HG02623 (cell line): ENCODE results near the gene RPUSD1.
"Not testable (repeated sequence)": the region's sequence is repeated elsewhere in the genome, so short reads cannot be mapped to it uniquely, and the experiment has no call there.

Source experiments
- ATAC-seq: cut with Tn5 transposase; IDR thresholded peaks from one replicate; pipeline ENCODE4 v1.9.1; 2021; ENCODE audit warnings: moderate library complexity; ENCODE audit not compliant: unreplicated experiment

RPUSD1 gene

DNA sequence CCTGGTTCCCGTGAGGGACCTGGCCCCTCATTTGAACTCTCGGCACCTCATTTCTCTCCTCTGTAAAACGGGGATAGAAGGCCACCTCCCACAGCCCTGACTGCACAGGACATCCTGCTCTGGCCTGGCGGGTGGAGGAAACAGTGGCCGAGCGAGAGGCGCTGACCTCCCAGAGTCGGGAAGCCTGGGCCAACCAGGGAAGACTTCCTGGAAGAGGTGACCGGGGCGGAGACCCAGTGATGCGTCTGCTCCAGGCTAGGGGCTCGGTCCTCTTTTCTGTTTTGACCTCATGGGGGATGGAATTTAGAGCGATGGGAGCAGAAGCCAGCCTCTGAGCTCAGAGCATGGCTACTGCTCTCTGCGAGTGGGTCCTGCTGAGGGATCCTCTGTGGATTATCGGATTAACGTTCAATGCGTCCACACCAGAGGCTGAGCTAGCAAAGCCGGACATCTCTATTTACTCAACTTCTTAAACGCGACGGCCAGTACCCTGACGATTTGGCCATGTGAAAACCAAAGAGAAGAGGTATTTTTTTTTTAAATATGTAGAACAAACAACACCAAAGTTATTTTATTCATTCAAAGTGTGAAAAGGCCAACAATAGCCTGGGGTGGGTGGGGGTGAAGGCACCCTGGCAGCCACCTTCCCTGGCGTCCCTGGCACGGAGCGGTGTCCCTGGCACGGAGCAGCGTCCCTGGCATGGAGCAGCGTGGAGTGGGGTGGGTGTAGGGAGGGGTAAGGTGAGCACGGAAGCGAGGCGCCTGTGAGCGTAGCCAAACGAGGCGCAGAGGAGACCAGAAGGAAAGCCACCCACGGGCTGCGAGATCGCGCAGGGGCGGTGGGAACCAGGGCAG lies 36.8 kb downstream of the RPUSD1 start:
- ATAC-seq, result no peak

DNA sequence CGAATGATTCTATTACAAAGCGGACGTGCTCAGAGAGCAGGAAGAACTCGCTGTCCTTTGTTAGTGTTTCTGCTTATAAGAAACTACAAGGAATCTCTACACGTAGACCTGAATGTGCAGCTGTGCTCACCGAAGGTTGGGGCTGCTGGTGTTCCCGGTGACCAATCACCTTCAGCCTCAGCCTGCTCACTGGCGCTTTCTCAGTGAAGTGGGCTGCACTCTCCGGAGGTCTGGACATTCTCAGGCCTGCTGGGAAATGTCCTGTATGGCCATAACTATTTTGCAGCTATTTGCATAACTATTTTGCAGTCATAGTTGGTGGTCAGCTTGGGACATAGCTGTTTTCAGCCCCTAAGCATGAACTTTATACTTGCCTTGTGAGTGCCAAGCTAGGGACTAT lies 37.7 kb downstream of the RPUSD1 start:
- ATAC-seq, result no peak

DNA sequence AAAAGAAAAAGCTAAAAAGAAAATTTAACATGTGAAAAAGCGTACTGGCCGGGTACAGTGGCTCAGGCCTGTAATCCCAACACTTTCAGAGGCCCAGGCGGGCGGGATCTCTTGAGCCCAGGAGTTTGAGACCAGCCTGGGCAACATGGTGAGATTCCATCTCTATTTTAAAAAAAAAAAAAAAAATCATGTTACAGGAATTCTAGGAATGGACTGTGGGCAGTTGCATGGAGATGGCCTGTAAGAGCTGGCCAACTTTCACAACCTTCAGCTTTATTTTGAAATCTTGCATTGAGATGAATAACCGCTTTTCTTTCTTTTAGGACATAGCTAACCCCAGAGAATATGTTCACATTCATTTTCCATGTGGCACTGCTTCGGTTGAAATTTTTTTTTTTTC lies 39.2 kb downstream of the RPUSD1 start:
- ATAC-seq, result no peak

DNA sequence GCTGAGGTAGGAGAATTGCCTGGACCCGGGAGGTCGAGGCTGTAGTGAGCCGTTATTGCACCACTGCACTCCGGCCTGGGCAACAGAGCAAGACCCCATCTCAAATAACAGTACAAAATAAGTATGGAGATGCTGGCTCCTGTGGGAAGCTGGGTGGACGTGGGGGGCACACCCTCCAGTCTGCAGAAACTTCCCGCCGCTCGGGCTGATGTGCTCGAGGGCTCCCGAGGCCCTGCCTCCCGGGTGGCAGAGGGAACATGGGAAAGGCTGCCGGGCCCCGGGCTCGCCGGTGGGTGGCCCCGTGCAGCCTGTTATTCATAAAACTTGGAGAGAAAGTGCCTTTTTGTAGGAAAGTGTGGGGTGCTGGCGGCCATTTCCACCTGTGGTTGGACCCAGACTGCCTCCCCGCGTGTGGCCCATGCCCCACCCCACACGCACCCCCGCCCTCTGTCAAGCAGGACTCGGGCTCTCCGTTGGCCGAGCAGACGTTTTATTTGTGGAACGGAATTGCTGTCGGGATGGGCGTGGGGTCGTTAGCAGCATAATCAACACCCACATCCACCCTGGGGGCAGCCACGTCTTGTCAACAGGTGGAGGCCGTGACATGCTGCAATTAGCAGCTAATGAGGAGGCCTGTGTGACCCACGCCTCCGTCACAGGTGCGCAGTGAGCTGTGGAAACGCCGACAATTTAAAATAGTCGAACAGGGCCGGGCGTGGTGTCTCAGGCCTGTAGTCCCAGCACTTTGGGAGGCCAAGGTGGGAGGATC lies 40.0 kb downstream of the RPUSD1 start:
- no peak for ATAC-seq

DNA sequence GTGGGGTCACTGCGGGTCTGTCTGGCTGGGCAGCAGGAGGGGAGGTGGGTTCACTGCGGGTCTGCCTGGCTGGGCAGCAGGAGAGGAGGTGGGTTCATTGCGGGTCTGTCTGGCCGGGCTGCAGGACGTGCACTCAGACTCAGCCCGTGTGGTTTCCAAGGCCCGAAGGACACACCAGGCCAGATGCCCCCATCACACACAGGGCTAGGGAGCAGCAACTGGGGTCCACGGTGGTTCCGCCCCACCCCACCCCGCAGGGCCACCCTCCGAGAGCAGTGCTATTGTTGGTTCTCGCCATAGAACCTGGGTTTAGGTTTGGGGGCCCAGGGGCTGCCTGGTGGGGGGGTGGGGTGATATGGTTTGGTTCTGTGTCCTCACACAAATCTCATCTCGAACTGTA lies 41.5 kb downstream of the RPUSD1 start:
- ATAC-seq, result no peak

DNA sequence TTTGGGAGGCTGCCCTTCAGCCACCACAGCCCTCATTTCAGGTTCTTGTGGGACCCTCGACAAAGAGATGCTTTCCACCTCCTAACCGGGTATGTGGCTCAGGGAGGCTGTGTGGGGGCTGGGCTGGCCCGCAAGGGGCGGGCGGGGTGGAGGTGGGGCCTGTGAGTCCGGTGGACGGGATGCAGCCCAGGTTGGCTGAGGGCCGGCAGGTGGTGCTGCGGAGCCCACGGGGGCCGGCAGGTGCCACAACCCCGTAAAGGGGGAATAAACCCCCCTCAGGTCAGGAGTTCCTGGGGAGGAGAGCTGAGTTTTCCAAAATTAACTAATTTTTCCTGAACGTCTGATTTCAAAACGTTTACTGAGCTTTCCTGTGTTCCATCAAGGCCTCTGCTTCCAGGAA lies 42.4 kb downstream of the RPUSD1 start:
- ATAC-seq, result no peak

DNA sequence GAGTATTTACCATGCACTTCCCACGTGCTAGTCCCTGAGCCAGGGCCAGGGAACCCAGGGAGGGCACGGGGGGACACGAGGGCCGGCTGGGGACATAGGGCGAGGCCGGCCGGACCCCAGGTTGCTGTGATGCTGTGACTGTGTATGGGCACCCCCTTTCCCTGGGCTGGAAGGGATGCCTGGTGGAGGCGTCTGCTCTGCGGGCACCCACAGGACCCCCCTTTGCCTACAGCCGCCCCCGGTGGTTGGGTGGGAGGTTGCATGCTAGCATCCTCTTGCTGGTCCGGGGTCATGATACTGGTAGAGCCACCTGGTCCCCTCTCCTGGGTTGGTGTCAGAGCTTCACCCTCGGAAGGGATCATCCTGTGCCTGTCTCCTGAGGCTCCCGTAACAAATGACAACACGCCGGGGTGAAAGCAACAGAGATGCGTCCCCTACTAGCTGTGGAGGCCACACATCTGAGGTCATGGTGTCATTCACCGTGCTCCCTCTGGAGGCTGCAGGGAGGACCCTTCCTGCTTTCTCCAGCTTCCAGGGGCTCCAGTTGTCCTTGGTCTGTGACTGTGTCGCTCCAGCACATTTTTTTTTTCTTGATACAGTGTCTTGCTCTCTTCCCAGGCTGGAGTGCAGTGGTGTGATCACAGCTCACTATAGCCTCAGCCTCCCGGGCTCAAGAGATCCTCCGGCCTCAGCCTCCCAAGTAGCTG lies 44.2 kb downstream of the RPUSD1 start:
- no peak for ATAC-seq

DNA sequence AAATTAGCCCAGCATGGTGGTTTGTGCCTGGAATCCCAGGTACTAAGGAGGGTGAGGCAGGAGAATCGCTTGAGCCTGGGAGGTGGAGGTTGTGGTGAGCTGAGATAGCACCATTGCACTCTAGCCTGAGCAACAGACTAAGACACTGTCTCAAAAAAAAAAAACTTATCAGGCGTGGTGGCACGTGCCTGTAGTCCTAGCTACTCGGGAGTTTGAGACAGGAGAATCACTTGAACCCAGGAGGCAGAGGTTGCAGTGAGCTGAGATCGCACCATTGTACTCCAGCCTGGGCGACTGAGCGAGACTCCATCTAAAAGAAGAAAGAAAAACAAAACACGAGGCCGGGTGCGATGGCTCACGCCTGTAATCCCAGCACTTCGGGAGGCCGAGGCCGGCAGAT lies 45.3 kb downstream of the RPUSD1 start:
- ATAC-seq, result not testable (repeated sequence)

DNA sequence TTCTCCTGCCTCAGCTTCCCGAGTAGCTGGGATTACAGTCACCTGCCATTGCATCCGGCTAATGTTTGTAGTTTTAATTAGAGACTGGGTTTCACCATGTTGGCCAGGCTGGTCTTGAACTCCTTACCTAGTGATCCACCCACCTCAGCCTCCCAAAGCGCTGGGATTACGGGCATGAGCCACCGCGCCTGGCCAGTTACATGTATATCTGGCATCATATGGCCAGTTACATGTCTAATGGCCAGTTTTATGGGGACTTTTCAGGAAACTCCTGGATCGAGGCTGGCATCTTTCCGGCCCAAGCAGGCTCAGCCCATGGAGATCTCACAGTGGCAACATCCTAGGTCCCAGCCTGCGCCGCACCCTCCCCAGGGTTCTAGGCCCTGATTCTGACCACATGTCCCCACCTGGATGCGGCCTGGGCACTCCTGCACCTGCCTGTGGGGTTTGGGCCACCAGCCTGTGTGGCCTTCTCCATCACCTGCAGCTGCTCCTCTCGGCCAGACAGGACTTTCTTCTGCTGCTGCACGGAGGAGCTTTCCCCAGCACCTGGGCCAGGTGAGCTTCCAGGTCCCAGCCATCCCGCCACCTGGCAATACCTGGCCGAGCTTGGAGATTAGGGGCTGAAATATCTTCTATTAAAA lies 46.1 kb downstream of the RPUSD1 start:
- ATAC-seq, result no peak

DNA sequence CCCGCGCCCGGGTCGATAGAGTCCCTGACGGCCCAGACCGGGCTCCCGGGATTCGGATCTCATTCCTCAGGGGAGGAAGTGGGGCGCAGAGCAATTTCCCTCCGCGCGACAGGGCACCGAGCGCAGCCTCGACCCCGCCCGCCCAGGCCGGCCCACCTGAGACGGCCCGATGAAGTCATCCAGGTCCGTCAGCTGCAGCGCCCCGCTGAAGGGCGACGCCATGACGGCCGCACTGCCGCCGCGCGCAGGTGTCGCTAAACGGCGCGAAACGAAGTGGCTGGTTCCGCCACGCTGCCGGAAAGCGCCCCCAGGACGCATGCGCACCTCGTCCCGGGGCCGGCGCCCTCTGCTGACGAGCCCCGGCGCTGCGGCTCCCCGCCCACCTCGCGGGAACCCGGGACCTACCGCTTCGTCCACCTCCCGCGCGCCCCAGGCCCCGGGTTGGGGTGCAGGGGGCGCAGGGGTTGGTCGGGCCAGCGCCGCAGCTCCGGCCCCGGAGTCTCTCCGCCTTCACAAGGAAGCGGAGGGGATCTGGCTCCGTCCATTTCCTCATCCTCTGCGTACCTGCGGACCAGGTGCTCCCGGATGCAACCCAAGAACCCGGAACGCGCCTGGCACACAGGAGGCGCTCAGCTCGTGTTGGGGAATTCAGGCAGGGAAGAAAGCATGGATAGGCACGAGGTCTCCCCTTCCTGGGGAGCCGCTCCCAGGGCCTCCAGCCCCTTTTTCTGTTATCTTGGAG lies 47.2 kb downstream of the RPUSD1 start, which contains the start of gene CIAO3:
Gene CIAO3, minus strand, starts transcription at position 234 of the 742 bp plus-strand sequence. Its CDS starts 12 bp downstream, at position 222.
- peak; percentile 69 for ATAC-seq

DNA sequence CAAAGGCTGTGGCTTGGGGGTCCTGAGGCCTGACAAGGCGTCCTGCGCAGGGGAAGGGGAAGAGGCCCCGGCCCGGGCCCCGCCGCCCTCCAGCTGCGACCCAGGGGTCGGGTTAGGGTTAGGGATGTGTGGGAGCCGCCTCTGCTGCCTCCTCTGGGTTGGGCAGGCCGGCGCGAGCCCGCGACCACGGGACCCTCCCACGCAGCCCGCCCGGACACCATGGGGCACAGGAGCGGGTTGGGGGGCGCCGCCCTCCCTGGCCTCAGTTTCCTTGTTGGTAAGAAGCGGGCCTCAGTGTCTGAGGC lies 47.8 kb downstream of the RPUSD1 start:
- no peak for ATAC-seq

DNA sequence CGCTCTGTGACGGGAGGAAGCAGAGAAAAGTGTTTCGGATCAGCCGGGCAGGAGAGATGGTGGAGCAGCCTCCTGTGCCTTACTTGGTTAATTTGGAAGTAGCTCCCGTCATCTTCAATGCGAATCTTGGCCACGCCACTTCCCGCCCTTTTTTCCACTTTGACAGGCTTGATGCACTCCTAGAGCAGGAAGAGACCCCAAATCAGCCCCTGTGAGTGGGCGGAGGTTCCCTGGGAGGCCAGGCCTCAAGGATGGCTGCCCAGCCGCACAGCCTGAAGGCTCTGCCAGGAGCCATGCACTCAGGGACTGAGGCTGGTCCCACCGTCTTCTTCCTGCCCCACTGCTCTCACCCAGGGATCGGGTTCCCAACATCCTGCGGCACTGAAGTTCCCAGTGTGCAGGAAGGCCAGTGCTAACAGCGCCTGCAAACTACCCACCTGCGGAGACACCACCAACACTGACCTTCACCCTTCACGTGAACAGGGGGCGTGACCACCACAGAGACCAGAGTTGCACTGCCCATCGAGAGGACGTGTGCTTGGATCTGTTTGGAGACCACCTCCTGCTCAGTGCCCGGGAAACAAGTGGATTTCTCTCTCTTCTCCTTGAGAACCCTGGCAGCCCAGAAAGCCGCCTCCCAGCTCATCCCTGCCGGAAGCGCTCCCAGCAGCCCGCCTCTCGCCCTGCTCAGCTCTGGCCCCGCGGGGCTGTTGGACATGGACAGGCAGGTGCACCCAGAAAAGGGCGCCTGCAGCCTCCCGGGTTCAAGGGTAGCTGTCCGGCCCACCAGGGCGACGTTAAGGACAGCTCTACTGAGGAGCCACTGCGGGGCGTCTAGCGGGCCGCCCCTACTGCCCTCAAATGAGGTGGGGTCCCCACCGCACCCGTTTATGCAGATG lies 48.4 kb downstream of the RPUSD1 start:
- no peak for ATAC-seq

DNA sequence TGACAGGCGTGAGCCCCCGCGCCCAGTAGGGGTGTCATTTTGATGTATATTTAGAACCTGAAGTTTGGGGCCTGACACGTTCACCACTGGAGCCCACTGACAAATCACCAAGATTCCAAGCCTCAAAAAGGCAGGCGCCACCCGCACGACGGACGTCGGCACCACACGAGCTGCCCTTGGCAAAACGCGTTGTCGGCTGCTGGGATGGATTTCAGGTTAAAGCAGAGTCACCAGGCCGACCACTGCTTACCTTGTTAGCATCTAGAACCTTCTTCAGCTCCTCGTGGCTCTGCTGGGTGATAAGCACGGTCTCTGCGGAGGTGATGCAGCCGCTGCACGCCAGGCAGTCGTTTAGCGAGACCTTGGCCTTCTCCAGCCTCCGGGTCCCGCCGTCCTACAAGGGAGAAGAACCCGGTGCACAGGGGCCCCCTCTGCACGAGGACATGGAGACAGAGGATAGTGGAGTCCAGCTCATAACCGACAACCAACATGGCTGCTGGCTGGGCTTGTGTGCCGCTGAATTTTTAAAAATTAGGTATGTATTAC lies 51.2 kb downstream of the RPUSD1 start:
- ATAC-seq, result no peak

DNA sequence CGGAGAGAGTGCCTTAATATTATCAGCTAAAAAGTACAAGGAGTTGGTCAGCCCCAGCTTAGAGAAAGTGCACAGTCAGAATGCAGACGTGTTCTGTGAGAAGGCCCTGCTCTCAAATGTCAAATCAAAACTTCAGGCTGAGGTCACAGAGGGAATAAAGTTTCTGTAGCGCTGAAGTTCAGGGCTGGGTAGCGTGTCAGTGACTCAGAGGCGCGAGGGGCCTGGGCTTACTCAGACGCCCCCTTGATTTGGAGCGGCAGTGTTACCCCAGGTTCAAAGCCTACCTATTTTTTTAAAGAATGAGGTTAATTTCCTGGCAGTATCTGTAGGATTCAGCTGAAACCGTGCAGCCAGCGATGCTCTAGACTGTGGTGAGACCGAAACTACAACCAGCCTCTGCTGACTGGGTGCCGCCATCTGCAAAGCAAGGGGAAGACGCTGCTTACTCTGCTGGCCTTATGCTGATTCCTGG lies 52.2 kb downstream of the RPUSD1 start:
- no peak for ATAC-seq

DNA sequence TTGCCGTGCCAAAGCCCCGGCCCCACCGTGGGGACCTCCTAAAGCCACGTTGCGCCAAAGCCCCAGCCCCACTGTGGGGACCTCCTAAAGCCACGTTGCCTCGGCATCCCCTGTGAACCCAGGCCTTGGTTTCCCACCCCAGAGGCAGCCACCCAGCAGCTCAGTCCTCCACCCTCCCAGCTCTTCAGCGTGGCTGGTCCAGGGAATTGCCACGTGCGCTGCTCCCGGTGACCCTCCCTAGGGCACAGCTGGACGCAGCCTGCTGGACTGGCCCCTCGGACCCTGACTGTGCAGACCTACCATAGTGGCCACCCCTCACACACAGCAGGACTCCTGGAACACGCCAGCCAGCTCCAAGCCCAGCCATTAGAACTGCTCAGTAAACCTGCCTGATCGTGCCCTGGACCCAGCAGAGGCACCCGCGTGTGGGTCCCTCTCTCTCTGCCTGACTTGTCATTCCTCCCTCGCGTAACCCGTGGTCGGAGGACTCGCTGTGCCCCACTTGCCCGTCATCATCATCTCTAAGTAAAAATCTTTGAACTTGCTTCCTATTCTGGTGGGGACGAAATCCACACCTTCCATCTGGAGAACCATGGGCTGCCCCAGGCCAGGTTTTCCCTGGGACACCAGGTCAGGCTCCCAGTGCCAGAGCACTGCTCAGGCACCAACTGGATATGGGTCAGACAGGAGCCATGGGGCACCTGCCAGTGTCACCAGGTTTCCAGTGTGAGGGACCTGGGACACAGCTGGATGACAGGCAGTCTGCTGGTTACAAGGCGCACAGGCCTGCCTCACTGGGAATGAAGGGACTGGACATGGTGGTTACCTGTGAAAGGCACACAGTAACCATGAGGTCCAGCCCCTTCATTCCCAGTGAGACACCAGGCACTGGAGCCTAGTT lies 53.0 kb downstream of the RPUSD1 start:
- no peak for ATAC-seq
